ENCODE results near the gene DNAJC28.
"Not testable (repeated sequence)": the region's sequence is repeated elsewhere in the genome, so short reads cannot be mapped to it uniquely, and the experiment has no call there.

The DNAJC28 gene

DNA sequence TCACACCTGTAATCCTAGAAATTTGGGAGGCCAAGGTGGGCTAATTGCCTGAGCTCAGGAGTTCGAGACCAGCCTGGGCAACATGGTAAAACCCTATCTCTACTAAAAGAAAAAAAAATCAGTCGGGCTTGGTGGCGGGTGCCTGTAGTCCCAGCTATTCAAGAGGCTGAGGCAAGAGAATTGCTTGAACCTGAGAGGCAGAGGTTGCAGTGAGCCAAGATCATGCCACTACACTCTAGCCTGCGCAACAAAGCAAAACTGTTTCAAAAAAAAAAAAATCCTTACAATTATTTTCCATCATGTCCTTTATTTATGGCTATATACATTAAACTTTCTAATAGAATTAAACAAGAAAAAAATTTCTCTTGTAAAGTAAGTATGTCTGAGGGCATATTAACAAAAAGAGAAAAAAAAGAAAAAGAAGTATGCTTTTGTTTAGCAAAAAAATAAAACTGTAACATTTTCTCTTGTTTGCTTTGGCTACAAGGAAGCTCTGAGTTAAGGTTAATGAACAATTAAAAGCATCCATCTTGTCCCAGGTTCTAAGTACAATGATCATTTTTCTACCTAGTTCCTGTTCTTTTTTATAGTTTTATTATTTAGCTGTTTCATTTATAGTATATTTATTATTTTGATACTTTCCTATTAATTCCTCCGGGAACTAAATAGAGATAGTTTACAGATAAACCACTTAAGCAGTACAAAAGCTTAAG, 29.8 kb downstream of the DNAJC28 start:
- no peak overlapping the region for H3K27ac ChIP-seq
- ChIA-PET POLR2A (ENCODE audit: low non-redundant PET) (no interaction called here), CTCF (interaction anchor here (0.5 to 0.8 kb wide), 2 partner anchors 16 to 110 kb away, joined by 3 to 4 read pairs; no protein-coding TSS in a partner anchor)
- DNase-seq (ENCODE audit: low spot score): no peak
- TF ChIP-seq, protein P1, sequence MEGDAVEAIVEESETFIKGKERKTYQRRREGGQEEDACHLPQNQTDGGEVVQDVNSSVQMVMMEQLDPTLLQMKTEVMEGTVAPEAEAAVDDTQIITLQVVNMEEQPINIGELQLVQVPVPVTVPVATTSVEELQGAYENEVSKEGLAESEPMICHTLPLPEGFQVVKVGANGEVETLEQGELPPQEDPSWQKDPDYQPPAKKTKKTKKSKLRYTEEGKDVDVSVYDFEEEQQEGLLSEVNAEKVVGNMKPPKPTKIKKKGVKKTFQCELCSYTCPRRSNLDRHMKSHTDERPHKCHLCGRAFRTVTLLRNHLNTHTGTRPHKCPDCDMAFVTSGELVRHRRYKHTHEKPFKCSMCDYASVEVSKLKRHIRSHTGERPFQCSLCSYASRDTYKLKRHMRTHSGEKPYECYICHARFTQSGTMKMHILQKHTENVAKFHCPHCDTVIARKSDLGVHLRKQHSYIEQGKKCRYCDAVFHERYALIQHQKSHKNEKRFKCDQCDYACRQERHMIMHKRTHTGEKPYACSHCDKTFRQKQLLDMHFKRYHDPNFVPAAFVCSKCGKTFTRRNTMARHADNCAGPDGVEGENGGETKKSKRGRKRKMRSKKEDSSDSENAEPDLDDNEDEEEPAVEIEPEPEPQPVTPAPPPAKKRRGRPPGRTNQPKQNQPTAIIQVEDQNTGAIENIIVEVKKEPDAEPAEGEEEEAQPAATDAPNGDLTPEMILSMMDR (conservative IDR thresholded peaks at IDR 0.05; ENCODE audit: low read depth): no peak

DNA sequence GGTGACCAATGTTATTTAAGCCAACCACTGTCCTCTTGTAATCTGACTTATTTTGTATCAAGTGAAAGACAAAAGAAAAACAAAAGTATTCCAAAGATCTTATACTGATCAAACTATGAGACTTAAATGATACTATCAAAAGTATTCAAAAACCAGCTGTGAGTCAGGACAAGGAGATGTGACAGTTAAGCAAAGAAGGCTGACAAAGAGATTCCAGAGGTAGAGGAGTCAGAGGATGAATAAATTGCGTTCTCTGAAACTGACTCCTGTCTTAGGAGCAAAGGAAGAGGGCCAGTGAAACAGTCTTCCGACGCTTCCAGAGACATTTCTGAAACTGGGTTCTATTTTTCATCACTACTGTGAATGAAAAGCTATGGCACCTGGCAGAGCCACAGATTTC, 32.7 kb downstream of the DNAJC28 start:
- no peak for DNase-seq (ENCODE audit: low spot score)
- no peak overlapping the region for H3K27ac ChIP-seq
- POLR2A ChIA-PET (ENCODE audit: low non-redundant PET): no interaction called here
- TF ChIP-seq, protein P1 (conservative IDR thresholded peaks at IDR 0.05; ENCODE audit: low read depth): no peak
- CTCF ChIA-PET: no interaction called here

DNA sequence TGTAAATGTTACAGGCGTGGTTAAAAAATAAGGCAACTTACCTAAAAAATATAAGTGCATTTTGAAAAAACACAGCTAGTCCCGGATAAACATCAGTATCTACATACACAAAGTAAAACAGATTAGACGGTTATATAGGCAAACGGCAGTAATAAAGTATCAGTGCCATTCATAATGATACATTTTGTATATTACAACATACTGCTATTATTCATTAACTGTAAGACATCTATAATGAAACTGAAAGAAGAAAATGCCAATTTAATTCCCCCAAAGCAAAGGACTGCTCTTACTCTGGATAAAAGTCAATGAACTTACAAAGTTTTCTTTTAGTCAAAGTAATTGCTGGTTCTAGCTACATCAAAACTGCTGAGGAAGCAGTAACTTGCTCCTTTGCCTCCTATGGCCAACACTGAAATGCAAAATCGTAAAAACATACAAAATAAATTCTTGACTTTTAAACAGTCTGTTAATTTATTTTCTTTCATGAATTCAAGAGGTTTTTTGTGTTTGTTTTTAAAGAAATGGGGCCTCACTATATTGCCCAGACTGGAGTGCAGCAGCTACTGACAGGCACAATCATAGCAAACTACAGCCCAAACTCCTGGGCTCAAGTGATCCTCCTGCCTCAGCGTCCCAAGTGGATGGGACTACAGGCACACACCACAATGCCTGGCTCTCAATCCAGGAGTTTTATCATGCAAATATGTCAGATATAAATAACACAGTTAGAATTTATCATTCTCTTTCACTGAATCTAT, 35.6 kb downstream of the DNAJC28 start:
- H3K27ac ChIP-seq: no peak overlapping the region
- CTCF ChIA-PET: interaction anchor here (0.5 kb wide), 1 partner anchor 1372 kb away, joined by 3 read pairs; no protein-coding TSS in a partner anchor
- TF ChIP-seq, protein P1 (conservative IDR thresholded peaks at IDR 0.05; ENCODE audit: low read depth): no peak
- DNase-seq (ENCODE audit: low spot score): no peak
- POLR2A ChIA-PET (ENCODE audit: low non-redundant PET): no interaction called here

DNA sequence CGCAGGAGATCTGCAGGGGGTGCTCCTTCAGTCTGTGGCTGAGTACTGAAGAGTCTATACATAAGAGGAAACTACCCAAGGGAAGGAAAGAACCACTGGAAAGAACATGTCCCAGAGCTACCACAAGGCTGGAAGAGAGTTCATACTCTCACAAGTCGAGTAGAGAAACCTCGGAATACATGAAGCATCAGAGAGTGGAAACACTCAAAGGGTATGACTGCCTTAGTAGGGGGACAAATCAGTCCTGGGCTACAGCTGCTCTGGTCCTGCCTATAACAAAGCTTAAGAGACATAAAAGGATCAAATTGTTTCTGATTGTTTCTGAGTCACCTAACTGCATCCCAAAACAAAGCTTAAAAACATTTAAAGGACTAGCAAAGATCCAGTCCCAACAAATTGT, 39.2 kb downstream of the DNAJC28 start:
- TF ChIP-seq, protein P1 (conservative IDR thresholded peaks at IDR 0.05; ENCODE audit: low read depth): no peak
- ChIA-PET POLR2A (ENCODE audit: low non-redundant PET) (no interaction called here), CTCF (interaction anchor here (0.6 kb wide), 1 partner anchor 13 kb away, joined by 3 read pairs; no protein-coding TSS in a partner anchor)
- H3K27ac ChIP-seq: no peak overlapping the region
- no peak for DNase-seq (ENCODE audit: low spot score)

DNA sequence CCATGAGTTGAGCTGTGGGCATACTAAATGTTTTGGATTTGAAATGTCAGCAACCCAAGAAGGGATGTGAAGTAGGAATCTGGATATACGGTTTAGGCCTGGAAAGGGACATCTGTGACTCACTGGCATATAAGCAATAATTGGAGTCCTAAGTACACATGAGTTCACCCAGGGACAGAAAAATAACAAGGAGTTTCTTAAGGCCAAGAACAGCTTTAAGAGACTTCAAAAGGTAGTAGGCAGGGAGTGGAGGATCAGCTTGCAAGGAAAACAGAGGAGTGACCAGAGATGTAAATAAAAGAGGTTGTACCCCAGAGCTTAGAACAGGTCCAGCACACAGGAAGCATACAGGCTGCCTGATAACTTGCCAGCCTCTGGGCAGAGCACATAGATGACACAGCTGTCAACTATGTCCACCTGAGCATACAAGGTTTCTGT, 39.9 kb downstream of the DNAJC28 start:
- TF ChIP-seq, protein P1 (conservative IDR thresholded peaks at IDR 0.05; ENCODE audit: low read depth): no peak
- DNase-seq (ENCODE audit: low spot score): peak; percentile 5
- ChIA-PET CTCF (interaction anchor here (0.6 kb wide), 1 partner anchor 24 kb away, joined by 6 read pairs; no protein-coding TSS in a partner anchor), POLR2A (ENCODE audit: low non-redundant PET) (no interaction called here)
- H3K27ac ChIP-seq: no peak overlapping the region

DNA sequence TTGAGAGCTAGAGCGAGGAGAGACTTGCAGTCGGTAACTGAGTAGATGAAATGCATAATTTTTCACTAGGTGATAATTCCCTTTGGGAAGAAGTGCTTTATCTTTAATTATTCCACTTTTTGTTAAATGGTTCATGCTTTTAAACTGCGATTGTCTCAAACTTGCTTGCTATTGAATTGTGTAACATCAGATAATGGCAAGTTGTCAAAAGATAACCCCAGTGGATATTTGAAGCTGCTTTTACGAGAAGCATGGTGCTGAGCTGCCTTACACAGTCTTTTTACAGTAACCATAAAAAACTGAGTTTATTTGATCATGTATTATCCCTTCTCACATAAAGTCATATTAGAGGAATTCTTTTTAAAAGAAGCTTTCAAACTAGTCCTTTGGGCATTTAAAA, 41.9 kb downstream of the DNAJC28 start:
- CTCF ChIA-PET: no interaction called here
- POLR2A ChIA-PET (ENCODE audit: low non-redundant PET): interaction anchor here (0.5 kb wide), 1 partner anchor 183 kb away, joined by 3 read pairs; the partner anchor contains the start of gene IL10RB
- TF ChIP-seq, protein P1 (conservative IDR thresholded peaks at IDR 0.05; ENCODE audit: low read depth): no peak
- H3K27ac ChIP-seq: no peak overlapping the region
- no peak for DNase-seq (ENCODE audit: low spot score)

DNA sequence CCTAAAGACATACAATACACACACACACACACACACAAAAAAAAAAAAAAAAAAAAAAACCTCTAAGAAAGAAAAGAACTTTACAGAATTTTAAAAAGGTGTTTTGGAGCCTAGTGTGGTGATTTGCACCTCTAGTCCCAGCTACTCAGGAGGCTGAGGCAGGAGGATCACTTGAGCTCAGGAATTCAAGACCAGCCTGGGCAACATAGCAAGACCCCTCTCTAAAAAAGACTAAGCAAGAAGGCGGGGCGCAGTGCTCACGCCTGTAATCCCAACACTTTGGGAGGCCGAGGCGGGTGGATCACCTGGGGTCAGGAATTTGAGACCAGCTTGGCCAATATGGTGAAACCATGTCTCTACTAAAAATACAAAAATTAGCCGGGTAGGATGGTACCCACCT, 44.9 kb downstream of the DNAJC28 start:
- DNase-seq (ENCODE audit: low spot score); H3K27ac ChIP-seq; POLR2A ChIA-PET (ENCODE audit: low non-redundant PET): not testable (repeated sequence)
- CTCF ChIA-PET: interaction anchor here (1.1 kb wide), 1 partner anchor 159 kb away, joined by 4 read pairs; no protein-coding TSS in a partner anchor

Data from RWPE1 (cell line).